LHCN-M2 (cell line): ENCODE data around the gene NHLH2. TPM values are rescaled to one million over a fixed set of nuclear protein-coding genes. Genes with fewer than 3 reads are reported as not detected.

Source experiments
- DNase-seq: peaks from one replicate; pipeline ENCODE4 v3.0.0-alpha.2; 2012; ENCODE audit warnings: low read depth
- total RNA-seq: library from RNA; depleted of rRNA; stranded (reverse); fragments of >200 nt; gene quantifications from 2 replicates; pipeline ENCODE4 v1.2.3, GENCODE V29; 2014

Gene NHLH2
- total RNA-seq, 1 experiment from 2014 or later = 0.63 TPM

GRCh38 chr1:115838431-115839028 lies 2.4 kb downstream of the NHLH2 start:
- DNase-seq = no peak

GRCh38 chr1:115837740-115838421 lies 3.0 kb downstream of the NHLH2 start:
- DNase-seq = no peak

DNA sequence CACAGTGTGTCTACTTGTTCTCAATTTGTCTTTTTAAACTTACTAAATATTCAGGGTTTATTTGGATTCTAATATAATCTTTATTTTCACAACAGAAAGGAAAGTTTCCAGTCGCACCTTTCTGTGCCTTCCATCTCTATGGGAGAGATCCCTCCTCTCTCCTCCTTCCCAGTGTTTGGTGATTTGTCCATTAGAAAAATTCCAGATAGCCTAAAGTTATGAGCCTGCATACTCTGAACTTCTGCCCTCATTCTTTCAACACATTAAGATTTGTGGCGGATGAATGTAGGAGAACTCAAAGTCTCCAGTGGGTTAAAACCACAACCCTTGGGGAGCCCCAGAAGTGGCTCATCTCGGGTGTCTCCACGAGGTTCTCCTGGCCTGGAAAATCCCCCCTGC lies 3.6 kb downstream of the NHLH2 start:
- no peak for DNase-seq

DNA sequence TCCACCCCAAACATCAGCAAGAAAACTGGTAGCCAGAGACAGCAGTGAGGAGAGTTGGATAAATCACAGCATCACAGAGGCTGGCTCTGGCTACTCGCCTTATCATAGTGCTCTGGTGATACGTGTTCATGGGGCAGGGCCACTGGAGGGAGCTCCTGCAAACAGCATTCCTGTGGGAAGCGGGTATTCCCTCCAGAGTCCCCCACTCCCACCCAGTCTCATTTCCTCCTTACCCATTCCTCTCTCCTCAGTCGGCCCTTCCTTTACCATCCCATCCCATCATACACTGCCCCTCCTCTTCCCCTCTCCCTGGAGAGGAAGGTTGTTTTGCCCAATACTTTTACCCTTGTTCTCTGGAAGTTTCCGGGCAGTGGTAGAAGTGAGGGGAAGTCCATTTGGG lies 7.1 kb downstream of the NHLH2 start:
- DNase-seq = no peak

GRCh38 chr1:115832651-115833050 lies 8.3 kb downstream of the NHLH2 start:
- DNase-seq = no peak

DNA sequence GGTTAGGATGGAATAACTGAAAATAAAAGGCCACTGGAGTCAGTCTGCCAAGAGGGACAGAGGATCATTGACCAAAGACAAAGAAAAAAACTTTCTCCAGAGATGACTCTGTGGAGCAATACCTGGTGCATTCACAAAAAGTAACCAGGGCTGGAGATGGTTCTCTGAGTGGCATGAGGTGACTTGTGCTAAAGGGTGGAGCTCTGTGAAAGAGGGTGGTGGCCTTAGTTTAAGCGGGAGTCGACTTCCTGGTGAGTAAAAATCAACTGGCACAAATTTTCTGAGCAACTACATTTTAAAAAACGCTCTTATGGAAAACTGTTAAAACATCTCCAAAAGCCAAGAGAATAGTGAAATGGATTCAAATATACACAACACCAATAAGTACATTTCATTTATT lies 10.0 kb downstream of the NHLH2 start:
- no peak for DNase-seq

DNA sequence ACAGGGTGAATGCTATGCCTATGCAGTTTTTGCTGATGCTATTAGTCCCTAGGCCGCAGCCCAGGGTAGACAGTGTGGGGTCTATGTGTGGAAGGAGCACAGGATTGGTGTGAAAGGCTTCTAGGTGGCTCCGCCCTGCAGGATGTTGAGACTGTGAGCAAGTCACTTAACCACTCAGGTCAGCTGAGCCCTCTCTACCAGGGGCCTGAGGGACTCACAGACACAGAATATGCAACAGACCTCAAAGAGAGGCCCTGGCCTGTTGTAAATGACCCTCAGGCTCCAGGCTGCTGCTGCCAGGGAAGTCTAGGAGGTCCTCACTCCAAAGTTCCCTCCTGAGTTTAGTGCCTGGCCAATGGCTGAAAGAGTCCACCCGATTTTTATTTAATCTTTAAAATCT lies 11.0 kb downstream of the NHLH2 start:
- no peak for DNase-seq

DNA sequence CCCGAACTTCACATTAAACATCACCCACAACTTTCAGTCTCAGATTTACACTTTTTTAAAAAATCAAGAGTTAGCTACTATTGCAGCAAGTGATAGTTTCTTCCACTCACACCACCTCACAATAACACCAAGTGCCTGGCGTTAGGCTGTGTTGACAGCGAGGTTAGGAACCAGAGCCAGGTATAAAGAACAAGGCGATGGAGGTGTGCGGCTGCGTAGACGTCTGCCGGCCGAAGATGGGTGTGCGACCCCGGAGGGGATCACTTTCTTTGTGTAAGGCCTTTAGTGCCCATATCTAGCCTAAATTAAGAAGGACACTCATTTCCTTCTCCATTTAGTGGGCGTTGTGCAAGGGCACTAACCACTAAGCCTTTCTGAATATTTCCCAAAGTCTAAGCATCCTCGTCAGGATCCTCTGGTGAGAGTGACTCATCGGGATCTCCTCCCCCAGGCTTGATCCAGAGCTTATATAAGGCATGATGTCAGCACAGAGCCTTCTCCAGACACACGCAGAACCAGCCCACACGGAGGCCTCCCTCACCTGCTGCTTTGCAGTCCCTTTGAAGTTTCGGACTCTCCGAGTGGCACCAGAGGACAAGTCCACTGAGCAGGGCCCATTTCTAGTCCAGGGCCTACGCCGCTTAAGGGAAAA lies 11.8 kb downstream of the NHLH2 start:
- DNase-seq = peak; percentile 95

DNA sequence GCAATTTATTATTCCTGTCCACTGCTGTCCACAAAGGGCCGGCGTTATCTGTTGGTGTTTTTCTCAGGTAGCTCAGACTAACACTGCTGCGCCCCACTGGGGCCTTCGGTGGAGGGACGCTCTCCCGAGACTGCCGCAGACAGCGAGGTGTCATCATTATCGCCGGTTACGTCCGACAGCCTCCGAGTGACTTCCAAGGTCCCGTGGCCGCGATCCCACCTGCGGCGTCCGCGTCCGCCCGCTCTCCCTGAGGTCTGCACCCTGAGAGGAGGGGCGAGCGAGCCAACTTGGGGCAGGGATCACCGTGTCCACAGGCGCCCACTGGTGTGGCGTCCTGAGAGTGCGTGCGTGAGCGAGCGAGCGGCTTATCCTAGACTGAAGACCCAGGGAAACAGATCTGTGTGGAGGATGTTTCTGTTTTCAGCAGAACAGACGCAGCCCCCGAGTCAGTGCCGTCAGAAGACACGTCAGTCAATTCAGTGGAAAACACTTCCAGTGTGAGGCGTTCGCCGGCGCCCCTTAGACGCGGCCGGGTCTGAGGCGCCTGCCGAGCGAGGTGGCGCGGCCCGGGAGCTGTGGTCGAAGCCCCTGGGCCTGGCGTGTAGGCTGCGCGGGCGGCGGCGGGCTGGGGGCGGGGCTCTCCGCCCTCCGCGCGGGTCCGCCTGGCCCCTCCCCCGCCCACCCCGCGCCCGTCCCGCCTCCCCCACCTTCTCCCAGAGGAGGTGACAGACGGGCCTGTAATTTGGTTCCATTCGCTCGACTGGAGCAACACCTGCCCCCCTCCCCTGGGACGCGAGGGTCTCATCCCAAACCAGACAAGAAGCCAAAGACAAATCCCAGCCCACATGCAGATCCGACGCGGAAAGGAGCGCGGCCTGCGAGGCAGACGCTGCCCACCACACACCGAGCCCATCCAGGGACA lies 12.6 kb downstream of the NHLH2 start:
- DNase-seq = no peak

DNA sequence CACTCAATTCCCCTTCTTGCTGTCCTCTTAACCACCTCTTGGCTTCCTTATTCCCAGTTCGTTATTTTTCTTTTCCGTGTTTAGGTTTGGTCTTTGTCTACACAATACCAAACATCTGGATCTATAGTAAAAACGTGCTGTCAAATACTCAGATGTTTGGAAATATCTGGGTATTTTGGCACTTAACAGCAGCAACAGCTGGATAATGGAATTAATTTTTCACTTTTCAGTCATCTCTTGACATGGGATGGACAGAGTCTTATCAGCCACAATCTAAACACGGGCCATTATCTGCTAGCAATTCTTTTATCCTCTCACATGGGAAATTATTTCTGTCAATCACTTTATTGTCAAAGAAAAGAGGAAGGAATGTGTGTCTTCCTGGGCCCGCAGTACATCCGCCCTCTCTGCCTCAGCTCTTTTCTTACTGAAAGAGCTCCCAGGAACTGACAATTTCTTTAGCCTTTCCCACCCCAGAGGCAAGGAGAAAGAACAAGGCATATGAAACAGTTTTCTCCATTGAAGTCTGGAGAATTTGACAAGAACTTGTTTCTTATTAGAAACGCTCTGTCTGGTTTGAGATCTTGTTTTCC lies 13.4 kb downstream of the NHLH2 start:
- no peak for DNase-seq

GRCh38 chr1:115826628-115827027 lies 14.3 kb downstream of the NHLH2 start:
- no peak for DNase-seq

DNA sequence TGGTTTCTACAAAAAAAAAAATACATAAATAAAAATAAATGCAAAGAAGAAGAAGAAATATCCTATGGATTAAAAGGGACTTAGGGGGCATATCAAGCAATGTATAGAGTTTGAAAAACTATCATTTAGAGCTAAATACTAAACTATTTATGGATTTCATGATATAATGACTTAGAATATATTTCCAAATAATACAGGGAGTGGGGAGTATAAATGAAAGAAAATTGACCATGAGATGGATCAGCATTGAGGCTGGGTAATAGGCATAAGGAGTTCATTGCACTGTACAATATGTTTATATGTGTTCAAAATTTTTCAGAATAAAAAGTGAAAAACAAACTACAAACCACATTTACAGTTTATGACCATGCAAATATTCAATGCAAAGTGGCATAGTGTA lies 18.8 kb downstream of the NHLH2 start:
- no peak for DNase-seq

DNA sequence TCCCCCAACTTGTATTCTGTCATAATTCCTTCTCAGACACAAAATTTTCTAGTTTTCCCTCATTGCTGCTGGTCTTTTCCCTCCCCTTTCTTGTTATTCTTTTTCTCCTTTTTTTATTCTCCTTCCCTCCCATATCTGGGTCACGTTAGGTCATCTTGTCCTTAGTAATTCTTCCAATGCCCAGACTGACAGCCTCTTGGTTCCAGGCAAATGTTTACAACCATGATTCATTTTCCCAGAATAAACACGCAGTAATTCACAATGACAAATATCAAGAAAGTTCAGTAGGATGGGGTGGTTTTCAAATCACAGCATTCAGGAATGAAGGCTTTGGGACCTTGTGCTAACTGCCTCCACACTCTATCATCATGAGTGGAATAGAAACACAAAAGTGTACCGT lies 25.2 kb downstream of the NHLH2 start:
- peak; percentile 53 for DNase-seq

DNA sequence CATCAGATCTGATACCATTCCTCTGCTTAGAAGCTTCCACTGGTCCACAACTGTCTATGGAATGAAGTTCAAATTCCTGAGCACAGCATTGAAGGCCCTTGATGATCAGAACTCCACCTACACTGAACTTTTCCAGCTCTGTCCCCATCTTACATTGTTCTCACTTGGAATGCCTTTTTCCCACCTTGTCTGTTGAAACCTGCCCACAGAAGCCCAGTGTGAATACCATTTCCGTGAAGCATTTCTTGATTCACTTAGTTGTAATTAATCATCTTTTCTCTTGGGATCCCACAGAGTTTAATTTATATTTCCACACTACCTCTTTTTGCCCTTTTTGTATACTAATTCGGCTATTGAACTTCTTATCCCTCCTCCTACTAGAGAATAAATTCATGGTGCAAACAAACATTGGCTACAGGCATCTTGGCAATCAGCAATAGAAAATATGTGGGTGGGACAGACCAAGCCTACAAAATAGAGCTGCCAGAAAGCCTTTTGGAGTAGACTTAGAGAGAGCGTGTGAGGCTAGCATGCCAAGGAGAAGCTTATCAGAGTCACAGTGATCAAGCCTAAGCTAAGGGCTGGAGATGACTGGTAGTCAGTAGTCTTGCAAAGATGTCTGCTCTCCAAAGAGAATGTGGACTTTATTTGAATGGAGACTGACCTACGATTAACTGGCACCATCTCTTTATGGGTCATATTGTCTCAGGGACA lies 26.1 kb downstream of the NHLH2 start:
- DNase-seq = no peak

DNA sequence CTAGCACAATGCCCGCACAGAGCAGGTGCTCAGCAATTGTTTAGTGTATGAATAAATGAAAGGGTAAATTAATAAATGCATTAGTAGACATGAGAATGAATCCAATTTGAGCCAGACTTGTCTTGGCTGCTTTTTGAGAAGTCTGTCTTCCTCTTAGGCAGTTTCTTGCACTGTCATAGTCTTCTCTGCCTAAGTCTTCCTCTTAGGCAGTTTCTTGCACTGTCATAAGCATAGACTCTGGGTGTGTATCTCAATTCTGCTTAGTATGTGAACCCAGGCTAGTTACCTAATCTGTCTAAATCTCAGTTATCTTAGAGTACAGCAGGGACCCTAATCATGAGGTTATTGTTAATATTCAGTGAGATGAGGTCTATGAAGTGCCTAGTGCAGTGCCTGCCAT lies 27.2 kb downstream of the NHLH2 start:
- DNase-seq = no peak

- no peak for DNase-seq
Observed at GRCh38 chr1:115811140-115811828, 29.6 kb downstream of the NHLH2 start.

GRCh38 chr1:115810609-115811008 lies 30.3 kb downstream of the NHLH2 start:
- no peak for DNase-seq

GRCh38 chr1:115809847-115810246 lies 31.1 kb downstream of the NHLH2 start:
- DNase-seq = no peak

DNA sequence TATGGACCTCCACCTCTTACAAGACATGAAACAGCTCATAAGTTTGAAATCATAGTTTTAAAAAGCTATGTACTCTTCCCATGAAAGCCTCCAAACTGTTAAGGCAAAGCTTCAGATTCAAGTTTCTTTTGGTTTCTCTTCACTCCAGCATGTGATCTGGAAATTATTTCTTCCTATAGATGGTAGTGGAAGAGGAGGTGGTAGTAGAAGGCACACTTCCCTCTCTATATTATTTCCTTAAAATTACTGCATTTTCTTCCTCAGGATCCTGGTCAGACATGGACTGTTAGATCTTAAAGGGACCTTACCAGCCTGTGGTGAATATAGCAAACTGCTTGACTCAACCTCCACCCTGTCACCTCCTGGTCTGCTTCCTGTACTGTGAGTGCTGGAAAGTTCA lies 31.9 kb downstream of the NHLH2 start:
- no peak for DNase-seq

- peak; percentile 84 for DNase-seq
Observed at GRCh38 chr1:115807723-115808122, 33.2 kb downstream of the NHLH2 start.
